SH-SY5Y (cell line): ENCODE results near the gene ETNK1.

Source experiments
- GATA2 ChIP-seq: IDR thresholded peaks from 2 replicates; pipeline ENCODE4 v1.6.1; 2011; ENCODE audit warnings: mild to moderate bottlenecking, low read depth, low read length
- GATA3 ChIP-seq: IDR thresholded peaks from 2 replicates; pipeline ENCODE4 v1.6.1; 2011; ENCODE audit warnings: low read depth, mild to moderate bottlenecking, low read length, moderate library complexity

- TF ChIP-seq GATA2, result no peak
- TF ChIP-seq GATA3, result no peak
These were observed 9.9 kb downstream of the ETNK1 start for GRCh38 chr12:22634883-22635282.
